OCI-LY7 (cell line): ENCODE measurements around the gene FHL3. TPM values are rescaled to one million over a fixed set of nuclear protein-coding genes. Genes with fewer than 3 reads are reported as not detected.

ENCODE experiments used
- BruUV-seq: library from RNA; stranded (reverse); fragments of 400-500 nt; replicated peaks from 2 replicates; lab custom pipeline; 2021; lab: Mats Ljungman, UMichigan
- CTCF ChIA-PET: fragments of 300-600 bp; sonication (Branson Sonifier 250); formaldehyde crosslinking; loops from one replicate; lab custom pipeline; 2022; ENCODE audit warnings: antibody characterized with exemption; ENCODE audit not compliant: unreplicated experiment; lab: Charles Lee
- POLR2A ChIA-PET: fragments of 300-600 bp; sonication (Branson Sonifier 250); formaldehyde crosslinking; loops from one replicate; lab custom pipeline; 2022; ENCODE audit warnings: antibody characterized with exemption; lab: Charles Lee
- DNase-seq: peaks from one replicate; pipeline ENCODE4 v3.0.0-alpha.2; 2015; ENCODE audit warnings: low spot score
- H2AFZ ChIP-seq: fragments of 200-600 bp; sonication (generic), shearing (Covaris generic); 2 replicates; pipeline ENCODE4 v1.6.1; 2014; ENCODE audit warnings: mild to moderate bottlenecking, antibody characterized with exemption, low read length, moderate library complexity
- H3K27ac ChIP-seq: fragments of 200-600 bp; sonication (generic); 2 replicates; pipeline ENCODE4 v1.5.1; 2014; ENCODE audit warnings: mixed run types, low read depth, mild to moderate bottlenecking, moderate library complexity, low read length, inconsistent platforms; ENCODE audit not compliant: poor library complexity, severe bottlenecking
- H3K36me3 ChIP-seq: fragments of 200-600 bp; sonication (generic); 2 replicates; pipeline ENCODE4 v1.6.1; 2014; ENCODE audit warnings: mild to moderate bottlenecking, antibody characterized with exemption, low read length, moderate library complexity, mixed read lengths; ENCODE audit not compliant: insufficient read depth
- H3K4me1 ChIP-seq: fragments of 200-600 bp; sonication (generic); 2 replicates; pipeline ENCODE4 v1.5.1; 2014; ENCODE audit warnings: mild to moderate bottlenecking, low read length; ENCODE audit not compliant: insufficient read depth, poor library complexity, severe bottlenecking
- H3K4me2 ChIP-seq: fragments of 200-600 bp; sonication (generic); 2 replicates; pipeline ENCODE4 v1.6.1; 2014; ENCODE audit warnings: mild to moderate bottlenecking, low read length
- H3K4me3 ChIP-seq: fragments of 200-600 bp; sonication (generic); 2 replicates; pipeline ENCODE4 v1.5.1; 2014; ENCODE audit warnings: mild to moderate bottlenecking, low read depth, low read length; ENCODE audit not compliant: poor library complexity, severe bottlenecking
- H3K79me2 ChIP-seq: fragments of 200-600 bp; sonication (generic); 2 replicates; pipeline ENCODE4 v1.6.1; 2016; ENCODE audit warnings: low read depth, mild to moderate bottlenecking, low read length, moderate library complexity, mixed read lengths; ENCODE audit not compliant: insufficient read depth
- H3K9me2 ChIP-seq: fragments of 200-600 bp; sonication (generic); 2 replicates; pipeline ENCODE4 v1.6.1; 2016; ENCODE audit warnings: mild to moderate bottlenecking, low read length, mixed read lengths; ENCODE audit not compliant: insufficient read depth
- H3K9me3 ChIP-seq: fragments of 200-600 bp; sonication (generic); 2 replicates; pipeline ENCODE4 v1.6.1; 2014; ENCODE audit warnings: mild to moderate bottlenecking, mixed run types, low read length, mixed read lengths
- H4K20me1 ChIP-seq: fragments of 200-600 bp; sonication (generic); 2 replicates; pipeline ENCODE4 v1.6.1; 2014; ENCODE audit warnings: mild to moderate bottlenecking, antibody characterized with exemption, low read length, moderate library complexity, mixed read lengths; ENCODE audit not compliant: insufficient read depth
- EZH2phosphoT487 ChIP-seq: fragments of 200-600 bp; sonication (generic); IDR thresholded peaks from 2 replicates; pipeline ENCODE4 v1.6.1; 2018; ENCODE audit warnings: low read depth, borderline replicate concordance, mild to moderate bottlenecking, mixed run types, antibody characterized with exemption, low read length, moderate library complexity, mixed read lengths
- intact Hi-C: fragments of 100-400 bp; cut with micrococcal nuclease; formaldehyde crosslinking; loops from one replicate; pipeline ENCODE4 v1.10.0; 2022; ENCODE audit not compliant: unreplicated experiment
- total RNA-seq, 2 experiments: library from RNA; depleted of rRNA in 1 of 2; stranded (reverse); fragments of >200 nt in 1 of 2; shearing (Covaris generic) in 1 of 2; gene quantifications; 2 replicates each; pipeline ENCODE4 v1.2.3, GENCODE V29; 2014 to 2022
- TF ChIP-seq, protein P1 (sequence below): fragments of 200-600 bp; sonication (generic); conservative IDR thresholded peaks from 2 replicates; pipeline ENCODE4 v1.5.1; 2014; ENCODE audit warnings: mild to moderate bottlenecking, antibody characterized with exemption, low read length, moderate library complexity, mixed read lengths

The FHL3 gene
- total RNA-seq, 2 experiments from 2014 or later, result 0.63 to 1.8 TPM

DNA sequence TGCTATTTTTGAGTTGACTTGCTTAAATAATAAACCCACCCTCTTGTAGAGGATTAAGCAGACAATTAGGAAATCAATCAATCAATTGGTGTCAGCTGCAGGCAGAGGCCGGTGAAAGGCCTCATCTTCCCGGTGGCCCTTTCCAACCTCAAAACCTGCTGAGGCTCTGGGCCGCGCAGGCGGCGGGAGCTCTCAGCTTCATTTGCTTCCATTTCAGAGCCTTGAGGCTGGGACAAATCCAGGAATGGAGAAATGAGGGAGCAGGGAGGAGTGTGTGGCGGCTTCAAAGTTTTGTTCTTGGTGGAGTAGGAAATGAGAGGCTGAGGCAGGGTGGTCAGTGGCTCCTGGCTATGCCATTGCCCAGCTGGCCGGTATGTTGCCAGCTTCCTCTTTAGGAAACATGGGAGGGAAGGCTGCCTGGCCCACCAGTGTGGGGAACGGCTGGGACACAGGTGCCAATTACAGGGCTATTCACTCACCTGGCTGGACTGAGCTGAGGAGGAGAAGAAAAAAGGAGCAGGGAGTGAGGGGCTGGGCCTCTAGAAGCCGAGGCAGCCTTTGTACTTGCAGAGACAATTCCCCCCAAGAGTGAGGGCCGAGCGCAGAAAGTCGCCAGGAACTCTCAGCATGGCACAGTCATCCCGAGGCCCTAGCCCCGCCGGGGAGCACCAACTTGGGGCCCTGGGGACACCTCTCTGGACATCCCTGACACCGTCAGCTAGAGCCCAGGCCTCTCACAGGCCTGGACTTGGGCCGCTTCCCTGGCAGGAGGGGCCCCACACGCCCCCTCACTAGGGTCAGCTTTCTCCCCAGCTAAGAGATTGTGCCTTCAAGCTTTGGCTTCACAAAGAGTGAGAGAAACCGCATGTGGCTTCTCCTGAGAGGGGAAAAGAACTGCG is 36.9 kb upstream of the FHL3 start:
- TF ChIP-seq, protein P1, sequence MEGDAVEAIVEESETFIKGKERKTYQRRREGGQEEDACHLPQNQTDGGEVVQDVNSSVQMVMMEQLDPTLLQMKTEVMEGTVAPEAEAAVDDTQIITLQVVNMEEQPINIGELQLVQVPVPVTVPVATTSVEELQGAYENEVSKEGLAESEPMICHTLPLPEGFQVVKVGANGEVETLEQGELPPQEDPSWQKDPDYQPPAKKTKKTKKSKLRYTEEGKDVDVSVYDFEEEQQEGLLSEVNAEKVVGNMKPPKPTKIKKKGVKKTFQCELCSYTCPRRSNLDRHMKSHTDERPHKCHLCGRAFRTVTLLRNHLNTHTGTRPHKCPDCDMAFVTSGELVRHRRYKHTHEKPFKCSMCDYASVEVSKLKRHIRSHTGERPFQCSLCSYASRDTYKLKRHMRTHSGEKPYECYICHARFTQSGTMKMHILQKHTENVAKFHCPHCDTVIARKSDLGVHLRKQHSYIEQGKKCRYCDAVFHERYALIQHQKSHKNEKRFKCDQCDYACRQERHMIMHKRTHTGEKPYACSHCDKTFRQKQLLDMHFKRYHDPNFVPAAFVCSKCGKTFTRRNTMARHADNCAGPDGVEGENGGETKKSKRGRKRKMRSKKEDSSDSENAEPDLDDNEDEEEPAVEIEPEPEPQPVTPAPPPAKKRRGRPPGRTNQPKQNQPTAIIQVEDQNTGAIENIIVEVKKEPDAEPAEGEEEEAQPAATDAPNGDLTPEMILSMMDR, result no peak
- no peak for TF ChIP-seq EZH2phosphoT487
- no peaks in the 10 kb centered on the region for H3K9me2 ChIP-seq
- no peaks in the 10 kb centered on the region for H3K9me3 ChIP-seq
- DNase-seq, result no peak
- POLR2A ChIA-PET, result interaction anchor here (0.6 kb wide), 1 partner anchor 28 kb away, joined by 3 read pairs; no protein-coding TSS in a partner anchor
- H3K36me3 ChIP-seq, result no peaks in the 10 kb centered on the region
- H4K20me1 ChIP-seq, result no peaks in the 10 kb centered on the region
- no TSS peak for BruUV-seq
- intact Hi-C loops, result loop anchor here (10.0 kb wide), 1 partner anchor 463 kb away; no protein-coding TSS in a partner anchor
- no peaks in the 10 kb centered on the region for H3K4me1 ChIP-seq
- H3K4me2 ChIP-seq, result no peak overlapping the region
- H3K27ac ChIP-seq, result no peak overlapping the region
- no peak overlapping the region for H3K4me3 ChIP-seq
- H2AFZ ChIP-seq, result no peak overlapping the region
- CTCF ChIA-PET, result no interaction called here
- H3K79me2 ChIP-seq, result no peaks in the 10 kb centered on the region

DNA sequence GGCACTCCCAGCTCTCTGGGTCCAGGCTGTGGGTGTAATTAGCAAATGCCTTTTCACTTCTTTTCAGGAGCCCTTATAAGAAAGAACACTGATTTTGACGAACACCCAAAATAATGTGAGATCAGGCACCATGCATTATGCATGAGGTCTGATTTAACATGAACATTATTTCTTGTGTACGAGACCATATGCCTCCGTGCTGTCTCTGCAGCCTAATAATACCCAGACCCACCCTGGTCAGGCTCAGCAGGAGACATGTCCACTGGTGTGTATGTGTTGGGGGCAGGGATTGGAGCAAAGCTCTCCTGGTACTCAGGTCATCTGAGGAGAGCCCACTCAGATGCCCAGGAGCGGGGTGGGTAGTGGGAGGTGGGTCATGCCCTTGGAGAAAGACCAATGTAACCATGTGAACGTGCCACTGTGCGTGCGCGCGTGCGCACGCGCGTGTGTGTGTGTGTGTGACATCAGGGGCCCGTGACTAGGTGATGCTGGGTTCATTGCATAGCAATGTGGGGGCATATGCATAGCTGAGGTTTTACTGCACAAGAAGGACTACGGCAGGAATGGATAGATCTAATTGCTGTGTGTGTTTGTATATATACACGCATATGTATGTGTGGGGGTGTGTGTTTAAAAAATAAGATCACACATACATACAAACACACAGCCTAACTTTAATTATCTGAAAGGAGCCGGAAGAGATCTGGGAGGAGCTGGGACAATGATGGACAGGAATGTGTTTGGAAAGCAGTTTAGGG is 34.2 kb upstream of the FHL3 start:
- no TSS peak for BruUV-seq
- no peak for DNase-seq
- no peaks in the 10 kb centered on the region for H4K20me1 ChIP-seq
- no peak overlapping the region for H2AFZ ChIP-seq
- intact Hi-C loops, result loop anchor here (10.0 kb wide), 2 partner anchors 465 to 795 kb away; no protein-coding TSS in a partner anchor
- H3K9me3 ChIP-seq, result no peaks in the 10 kb centered on the region
- H3K4me3 ChIP-seq, result no peak overlapping the region
- H3K27ac ChIP-seq, result no peak overlapping the region
- H3K79me2 ChIP-seq, result no peaks in the 10 kb centered on the region
- ChIA-PET POLR2A (interaction anchor here (1.1 kb wide), 1 partner anchor 17 kb away, joined by 6 read pairs; no protein-coding TSS in a partner anchor), CTCF (no interaction called here)
- H3K4me2 ChIP-seq, result no peak overlapping the region
- H3K36me3 ChIP-seq, result no peaks in the 10 kb centered on the region
- no peaks in the 10 kb centered on the region for H3K9me2 ChIP-seq
- TF ChIP-seq EZH2phosphoT487, result no peak
- TF ChIP-seq, protein P1, result no peak
- H3K4me1 ChIP-seq, result no peaks in the 10 kb centered on the region
